Muscle of leg (tissue), 11 donors: ENCODE results near the gene PLGRKT. TPM values are rescaled to one million over a fixed set of nuclear protein-coding genes. Genes with fewer than 3 reads are reported as not detected.
"Not testable (repeated sequence)": the region's sequence is repeated elsewhere in the genome, so short reads cannot be mapped to it uniquely, and the experiment has no call there.

Source experiments
- DNase-seq: peaks from one replicate; pipeline ENCODE4 v3.0.0; 2013
- H3K27ac ChIP-seq: one replicate; pipeline ENCODE4 v1.5.1; 2013; ENCODE audit warnings: mild to moderate bottlenecking, low read length, control low read depth
- H3K27me3 ChIP-seq: one replicate; pipeline ENCODE4 v1.6.1; 2013; ENCODE audit warnings: low read length; ENCODE audit not compliant: control insufficient read depth, insufficient read depth
- H3K36me3 ChIP-seq: one replicate; pipeline ENCODE4 v1.6.1; 2013; ENCODE audit warnings: low read length; ENCODE audit not compliant: control insufficient read depth, insufficient read depth
- H3K4me1 ChIP-seq: one replicate; pipeline ENCODE4 v1.6.1; 2013; ENCODE audit warnings: low read length; ENCODE audit not compliant: control insufficient read depth, insufficient read depth
- H3K4me3 ChIP-seq: one replicate; pipeline ENCODE4 v1.5.1; 2013; ENCODE audit warnings: low read length, control low read depth
- H3K9me3 ChIP-seq: replicated peaks from 2 replicates; pipeline ENCODE4 v1.6.1; 2013; ENCODE audit warnings: low read depth, low read length; ENCODE audit not compliant: control insufficient read depth
- WGBS: methylation state at CpG from one replicate; pipeline ENCODE4 v1.1.5; 2013; ENCODE audit warnings: missing lambda C conversion rate; ENCODE audit not compliant: insufficient coverage; 5-methylcytosine and 5-hydroxymethylcytosine counted together
- polyA plus RNA-seq, 8 donors: library from polyadenylated mRNA; unstranded; fragments of 120-200 nt; gene quantifications; one replicate each; pipeline versions ENCODE4 v1.2.1 to v1.2.3, GENCODE V29; 2013; ENCODE audit warnings: inconsistent platforms in 1 of 8, low replicate concordance in 1 of 8; ENCODE audit not compliant: insufficient read length in 8 of 8, insufficient read depth in 1 of 8
- total RNA-seq: library from RNA; stranded (reverse); fragments of 120-200 nt; gene quantifications from one replicate; pipeline ENCODE4 v1.2.4, GENCODE V29; 2013

The PLGRKT gene
- total and polyA plus RNA-seq, 9 donors, result 27.4 to 33.7 (median 30.9) TPM

DNA sequence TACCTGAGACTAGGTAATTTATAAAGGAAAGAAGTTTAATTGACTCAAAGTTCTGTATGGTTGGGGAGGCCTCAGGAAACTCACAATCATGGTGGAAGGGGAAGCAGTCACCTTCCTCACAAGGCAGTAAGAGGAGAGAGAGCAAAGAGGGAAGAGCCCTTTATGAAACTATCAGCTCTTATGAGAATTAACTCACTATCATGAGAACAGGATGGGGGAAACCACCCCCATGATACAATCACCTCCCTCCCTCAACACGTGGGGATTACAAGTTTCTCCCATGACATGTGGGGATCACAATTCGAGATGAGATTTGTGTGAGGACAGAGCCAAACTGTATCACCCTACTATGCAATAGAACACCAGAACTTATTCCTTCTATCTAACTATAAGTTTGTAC, 40.5 kb upstream of the PLGRKT start:
- 80% methylated on average over 1 of the region's 2 CpGs for WGBS

DNA sequence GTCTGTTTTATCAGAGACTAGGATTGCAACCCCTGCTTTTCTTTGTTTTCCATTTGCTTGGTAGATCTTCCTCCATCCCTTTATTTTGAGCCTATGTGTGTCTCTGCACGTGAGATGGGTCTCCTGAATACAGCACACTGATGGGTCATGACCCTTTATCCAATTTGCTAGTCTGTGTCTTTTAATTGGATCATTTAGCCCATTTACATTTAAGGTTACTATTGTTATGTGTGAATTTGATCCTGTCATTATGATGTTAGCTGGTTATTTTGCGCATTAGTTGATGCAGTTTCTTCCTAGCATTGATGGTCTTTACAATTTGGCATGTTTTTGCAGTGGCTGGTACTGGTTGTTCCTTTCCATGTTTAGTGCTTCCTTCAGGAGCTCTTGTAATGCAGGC, 37.9 kb upstream of the PLGRKT start:
- not testable (repeated sequence) for H3K36me3 ChIP-seq, H3K27me3 ChIP-seq, DNase-seq, H3K27ac ChIP-seq, H3K4me1 ChIP-seq, H3K4me3 ChIP-seq, H3K9me3 ChIP-seq
- WGBS, result no CpG with 5 or more reads among the region's 2 CpGs

More for the DNA sequence above, 40.5 kb upstream of the PLGRKT start:
- no peak overlapping the region for H3K4me3 ChIP-seq
- H3K27ac ChIP-seq, result no peak overlapping the region
- DNase-seq, result no peak
- no peaks in the 10 kb centered on the region for H3K36me3 ChIP-seq
- H3K9me3 ChIP-seq, result no peaks in the 10 kb centered on the region
- H3K27me3 ChIP-seq, result no peaks in the 10 kb centered on the region
- no peaks in the 10 kb centered on the region for H3K4me1 ChIP-seq

DNA sequence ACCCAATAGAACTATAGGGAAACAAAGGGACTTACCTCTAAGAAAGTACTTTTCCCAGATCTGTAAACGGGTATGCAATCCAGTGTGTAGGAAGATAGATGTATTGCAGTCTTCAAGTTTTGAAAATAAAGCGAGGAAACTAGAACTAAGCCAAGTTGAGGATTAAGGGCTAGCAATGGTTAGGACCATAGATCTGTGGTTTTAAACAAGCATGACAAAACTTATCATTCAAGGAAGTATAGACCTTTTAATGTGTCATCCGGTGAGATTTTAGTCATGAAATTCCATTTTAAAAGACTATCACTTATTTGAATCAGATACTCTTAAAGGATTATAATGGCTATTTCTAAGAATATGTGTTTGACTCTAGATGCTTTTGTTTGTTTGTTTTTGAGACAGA, 33.1 kb upstream of the PLGRKT start:
- H3K4me3 ChIP-seq, result no peak overlapping the region
- no peaks in the 10 kb centered on the region for H3K9me3 ChIP-seq
- no peaks in the 10 kb centered on the region for H3K27me3 ChIP-seq
- H3K4me1 ChIP-seq, result no peaks in the 10 kb centered on the region
- H3K36me3 ChIP-seq, result no peaks in the 10 kb centered on the region
- no CpG with 5 or more reads among the region's 3 CpGs for WGBS
- no peak overlapping the region for H3K27ac ChIP-seq
- DNase-seq, result no peak

DNA sequence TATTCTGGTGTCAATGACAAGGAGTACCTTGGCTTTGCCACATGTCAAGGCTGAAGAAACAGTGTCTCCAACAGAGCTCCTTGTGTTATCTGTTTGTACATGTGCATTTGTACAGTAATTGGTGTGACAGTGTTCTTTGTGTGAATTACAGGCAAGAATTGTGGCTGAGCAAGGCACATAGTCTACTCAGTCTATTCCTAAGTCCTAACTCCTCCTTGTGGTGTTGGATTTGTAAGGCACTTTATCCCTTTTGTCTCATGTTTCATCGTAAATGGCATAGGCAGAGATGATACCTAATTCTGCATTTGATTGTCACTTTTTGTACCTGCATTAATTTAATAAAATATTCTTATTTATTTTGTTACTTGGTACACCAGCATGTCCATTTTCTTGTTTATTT, 32.4 kb upstream of the PLGRKT start:
- Histone ChIP-seq H3K27ac (no peak overlapping the region), H3K36me3 (no peaks in the 10 kb centered on the region), H3K4me3 (no peak overlapping the region), H3K4me1 (no peaks in the 10 kb centered on the region), H3K9me3 (no peaks in the 10 kb centered on the region), H3K27me3 (no peaks in the 10 kb centered on the region)
- DNase-seq, result no peak
- WGBS, result no CpG with 5 or more reads among the region's 1 CpG

DNA sequence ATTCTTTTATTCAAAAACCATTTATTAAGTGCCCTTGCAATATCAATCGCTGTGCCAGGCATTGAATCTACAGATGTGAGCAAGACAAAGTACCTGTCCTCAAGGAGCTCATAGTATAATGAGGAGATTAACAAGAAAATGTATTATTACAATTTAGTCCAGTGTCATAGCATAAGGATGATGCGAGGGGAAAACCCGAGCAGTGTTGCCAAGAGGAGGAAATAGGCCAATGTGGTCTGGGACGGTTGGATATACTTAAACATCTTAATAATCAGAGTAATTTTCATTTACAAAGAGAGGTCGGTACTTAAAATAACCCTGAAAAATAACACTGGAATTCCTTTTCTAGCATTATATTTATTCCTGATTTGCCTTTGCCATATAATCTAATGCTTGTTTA, 31.1 kb upstream of the PLGRKT start:
- no peaks in the 10 kb centered on the region for H3K36me3 ChIP-seq
- no peak overlapping the region for H3K27ac ChIP-seq
- no peak overlapping the region for H3K4me3 ChIP-seq
- no peaks in the 10 kb centered on the region for H3K27me3 ChIP-seq
- no peaks in the 10 kb centered on the region for H3K4me1 ChIP-seq
- no peaks in the 10 kb centered on the region for H3K9me3 ChIP-seq
- no CpG with 5 or more reads among the region's 5 CpGs for WGBS
- DNase-seq, result no peak

DNA sequence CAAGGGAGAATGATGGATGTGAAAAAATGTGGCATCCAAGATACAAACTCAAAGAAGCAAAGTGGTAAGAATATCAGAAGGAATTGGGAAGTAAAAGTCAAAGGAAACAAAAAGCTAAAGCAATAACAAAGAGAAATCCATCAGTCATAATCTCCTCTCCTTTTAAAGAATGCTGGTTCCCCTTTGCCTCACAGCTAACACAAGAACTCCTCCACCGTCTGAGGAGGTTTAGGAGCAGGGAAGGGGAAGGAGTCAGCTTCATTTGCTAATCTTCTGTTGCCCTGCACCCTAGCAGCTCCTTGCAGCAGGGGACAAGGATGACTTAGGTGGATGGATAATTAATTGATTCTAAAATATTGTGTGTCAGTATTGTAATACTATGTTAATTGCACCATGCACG, 29.0 kb upstream of the PLGRKT start:
- Histone ChIP-seq H3K36me3 (no peaks in the 10 kb centered on the region), H3K27ac (no peak overlapping the region), H3K27me3 (no peaks in the 10 kb centered on the region), H3K4me1 (no peaks in the 10 kb centered on the region), H3K4me3 (no peak overlapping the region), H3K9me3 (no peaks in the 10 kb centered on the region)
- WGBS, result no CpG with 5 or more reads among the region's 2 CpGs
- DNase-seq, result no peak

DNA sequence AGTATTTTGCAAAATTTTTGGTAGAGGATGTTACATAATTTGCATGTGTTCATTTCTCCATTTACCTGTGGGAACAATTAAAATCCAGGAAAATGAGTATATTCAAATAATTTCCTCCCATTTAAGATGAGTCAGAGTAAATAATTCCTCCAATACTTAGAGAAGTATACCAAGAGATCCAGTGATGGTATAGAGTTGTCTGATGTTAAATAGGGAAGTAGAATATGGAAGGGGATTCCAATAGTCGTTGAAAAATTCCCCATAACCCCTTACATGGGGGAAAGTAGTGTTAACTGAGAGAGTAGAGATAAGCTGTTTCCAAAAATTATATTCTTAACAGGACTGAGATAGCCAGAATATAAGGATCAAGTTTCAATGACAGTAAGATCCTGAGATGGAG, 28.3 kb upstream of the PLGRKT start:
- Histone ChIP-seq H3K36me3 (no peaks in the 10 kb centered on the region), H3K4me1 (no peaks in the 10 kb centered on the region), H3K9me3 (no peaks in the 10 kb centered on the region), H3K27me3 (no peaks in the 10 kb centered on the region), H3K27ac (no peak overlapping the region), H3K4me3 (no peak overlapping the region)
- no CpG with 5 or more reads among the region's 1 CpG for WGBS
- no peak for DNase-seq

DNA sequence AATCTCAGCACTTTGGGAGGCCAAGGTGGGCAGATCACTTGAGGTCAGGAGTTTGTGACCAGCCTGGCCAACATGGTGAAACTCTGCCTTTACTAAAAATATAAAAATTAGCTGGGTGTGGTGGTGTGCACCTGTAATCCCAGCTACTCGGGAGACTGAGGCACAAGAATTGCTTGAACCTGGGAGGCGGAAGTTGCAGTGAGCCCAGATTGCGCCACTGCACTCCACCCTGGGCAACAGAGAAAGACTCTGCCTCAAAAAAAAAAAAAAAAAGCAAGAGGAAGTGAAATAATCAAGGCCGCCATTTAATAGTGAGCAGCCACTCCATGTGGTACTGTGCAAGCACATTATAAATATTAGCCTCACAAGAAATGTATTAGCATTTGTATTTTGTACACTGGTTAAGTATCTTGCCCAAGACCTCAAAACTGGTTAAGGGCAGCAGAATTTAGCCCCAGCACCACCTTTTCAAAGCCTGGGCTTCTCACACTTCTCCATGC, 27.2 kb upstream of the PLGRKT start:
- H3K27me3 ChIP-seq, H3K27ac ChIP-seq, H3K36me3 ChIP-seq, H3K9me3 ChIP-seq, DNase-seq, H3K4me3 ChIP-seq, H3K4me1 ChIP-seq: not testable (repeated sequence)
- no CpG with 5 or more reads among the region's 4 CpGs for whole genome bisulfite sequencing

DNA sequence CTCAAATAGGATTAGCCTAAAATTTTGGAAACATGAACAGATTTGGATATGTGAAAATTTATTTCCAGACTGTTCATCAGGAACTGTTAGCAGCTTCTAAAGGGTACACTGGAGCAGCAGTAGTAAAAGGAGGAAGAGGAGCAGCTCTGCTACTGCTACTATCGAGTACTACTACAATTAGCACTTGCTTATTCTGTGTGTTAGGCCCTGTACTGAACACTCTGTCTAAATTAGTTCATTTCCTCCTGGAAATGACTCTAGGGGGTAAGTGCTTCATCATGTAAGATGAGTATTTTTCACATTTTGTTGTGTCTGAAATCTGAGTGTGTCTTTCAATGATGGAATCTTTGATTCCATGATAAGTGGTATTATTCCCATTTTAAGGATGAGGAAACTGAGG, 22.4 kb upstream of the PLGRKT start:
- Histone ChIP-seq H3K4me3 (no peak overlapping the region), H3K27me3 (no peaks in the 10 kb centered on the region), H3K4me1 (no peaks in the 10 kb centered on the region), H3K36me3 (no peaks in the 10 kb centered on the region), H3K9me3 (no peaks in the 10 kb centered on the region), H3K27ac (no peak overlapping the region)
- WGBS, result no CpG with 5 or more reads among the region's 1 CpG
- no peak for DNase-seq

DNA sequence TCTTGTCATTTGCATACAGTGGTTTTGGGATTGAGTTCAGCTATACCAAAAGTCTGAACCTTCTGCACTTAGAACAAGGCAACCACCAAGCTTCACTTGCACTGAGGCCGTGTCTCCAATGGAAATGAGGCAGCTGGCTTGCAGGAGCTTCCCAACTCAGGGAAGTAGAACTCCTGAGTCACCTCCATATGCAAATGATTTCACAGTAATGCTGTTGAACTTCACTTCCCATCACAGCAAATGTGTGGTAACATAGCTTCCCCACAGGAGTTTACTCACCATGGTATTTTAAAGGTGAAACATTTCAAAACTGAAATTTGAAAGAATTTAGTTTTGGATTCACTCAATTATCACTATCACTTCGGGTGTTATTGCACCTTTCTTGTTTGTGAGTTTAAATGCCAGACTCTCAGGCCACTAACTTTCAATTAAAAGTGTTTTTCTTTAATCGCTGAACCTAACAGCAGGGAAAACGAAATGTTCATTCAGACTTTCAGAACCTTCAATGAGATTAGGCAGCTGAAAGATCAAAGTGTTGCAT, 21.6 kb upstream of the PLGRKT start:
- WGBS, result 67% methylated on average over 1 of the region's 4 CpGs
- Histone ChIP-seq H3K27ac (no peak overlapping the region), H3K4me1 (no peaks in the 10 kb centered on the region), H3K27me3 (no peaks in the 10 kb centered on the region), H3K4me3 (no peak overlapping the region), H3K36me3 (no peaks in the 10 kb centered on the region), H3K9me3 (no peaks in the 10 kb centered on the region)
- no peak for DNase-seq

DNA sequence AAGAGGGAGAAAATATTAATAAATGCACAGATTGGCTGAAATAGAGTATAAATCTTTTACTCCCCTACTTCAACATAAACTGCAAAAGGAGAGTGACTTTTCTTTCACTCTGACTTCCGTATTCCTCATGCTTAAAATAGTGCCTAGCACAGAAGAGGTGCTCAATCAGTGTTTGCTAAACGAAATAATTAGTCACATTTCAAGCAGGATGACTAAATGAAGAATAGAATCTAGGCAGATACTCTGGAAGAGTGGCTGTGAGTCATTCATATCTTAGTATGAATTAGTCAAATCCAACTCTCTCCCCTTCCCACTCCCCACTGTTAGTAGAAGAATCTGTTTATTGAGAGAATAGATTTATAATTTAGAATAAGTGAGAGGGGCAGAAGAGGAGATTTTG, 17.5 kb upstream of the PLGRKT start:
- H3K4me3 ChIP-seq, result no peak overlapping the region
- no CpG with 5 or more reads among the region's 2 CpGs for WGBS
- no peaks in the 10 kb centered on the region for H3K36me3 ChIP-seq
- H3K9me3 ChIP-seq, result no peaks in the 10 kb centered on the region
- no peak overlapping the region for H3K27ac ChIP-seq
- H3K27me3 ChIP-seq, result no peaks in the 10 kb centered on the region
- no peak for DNase-seq
- H3K4me1 ChIP-seq, result peaks cover 4% of the 10 kb centered on the region
